NAMALWA (cell line): ENCODE measurements around the gene MTOR.

ENCODE experiments used
- DNase-seq: peaks from one replicate; pipeline ENCODE4 v3.0.0-alpha.2; 2015; ENCODE audit warnings: low spot score

MTOR gene

GRCh38 chr1:11150326-11150725 is 112.0 kb downstream of the MTOR start:
- DNase-seq: no peak

GRCh38 chr1:11147197-11147770 is 115.1 kb downstream of the MTOR start:
- DNase-seq: no peak

GRCh38 chr1:11145741-11146140 is 116.6 kb downstream of the MTOR start:
- DNase-seq: no peak

- DNase-seq: no peak
Observed at GRCh38 chr1:11144570-11145256, 117.6 kb downstream of the MTOR start.

- peak; percentile 58 for DNase-seq
Observed at GRCh38 chr1:11143907-11144306, 118.4 kb downstream of the MTOR start.

GRCh38 chr1:11143401-11143800 is 119.0 kb downstream of the MTOR start:
- DNase-seq: no peak

- no peak for DNase-seq
Observed at GRCh38 chr1:11142618-11143391, 119.5 kb downstream of the MTOR start.

GRCh38 chr1:11138952-11139351 is 123.4 kb downstream of the MTOR start:
- no peak for DNase-seq

- no peak for DNase-seq
Observed at GRCh38 chr1:11138029-11138428, 124.3 kb downstream of the MTOR start.

- no peak for DNase-seq
Observed at GRCh38 chr1:11134898-11135266, 127.5 kb downstream of the MTOR start.

GRCh38 chr1:11134251-11134897 is 128.0 kb downstream of the MTOR start:
- DNase-seq: no peak

- peak; percentile 20 for DNase-seq
Observed at GRCh38 chr1:11132563-11133293, 129.6 kb downstream of the MTOR start.

- DNase-seq: no peak
Observed at GRCh38 chr1:11131816-11132215, 130.5 kb downstream of the MTOR start.

- DNase-seq: no peak
Observed at GRCh38 chr1:11130406-11130805, 131.9 kb downstream of the MTOR start.

- no peak for DNase-seq
Observed at GRCh38 chr1:11129649-11130390, 132.5 kb downstream of the MTOR start.

GRCh38 chr1:11126569-11126968 is 135.8 kb downstream of the MTOR start:
- no peak for DNase-seq

- DNase-seq: no peak
Observed at GRCh38 chr1:11125931-11126330, 136.4 kb downstream of the MTOR start.

GRCh38 chr1:11124965-11125364 is 137.4 kb downstream of the MTOR start:
- DNase-seq: no peak

- no peak for DNase-seq
Observed at GRCh38 chr1:11116318-11116717, 146.0 kb downstream of the MTOR start.

- DNase-seq: no peak
Observed at GRCh38 chr1:11114966-11115365, 147.4 kb downstream of the MTOR start.

- no peak for DNase-seq
Observed at GRCh38 chr1:11109047-11109760, 153.1 kb downstream of the MTOR start.
